ENCODE data around the gene GLP1R. TPM values are rescaled to one million over a fixed set of nuclear protein-coding genes. Genes with fewer than 3 reads are reported as not detected.

Gene GLP1R
- total RNA-seq, 3 donors from 2014 or later (not counting 1 experiment from before 2014, with no cell fraction given), result 2.2 to 6.5 (median 3.0) TPM

DNA sequence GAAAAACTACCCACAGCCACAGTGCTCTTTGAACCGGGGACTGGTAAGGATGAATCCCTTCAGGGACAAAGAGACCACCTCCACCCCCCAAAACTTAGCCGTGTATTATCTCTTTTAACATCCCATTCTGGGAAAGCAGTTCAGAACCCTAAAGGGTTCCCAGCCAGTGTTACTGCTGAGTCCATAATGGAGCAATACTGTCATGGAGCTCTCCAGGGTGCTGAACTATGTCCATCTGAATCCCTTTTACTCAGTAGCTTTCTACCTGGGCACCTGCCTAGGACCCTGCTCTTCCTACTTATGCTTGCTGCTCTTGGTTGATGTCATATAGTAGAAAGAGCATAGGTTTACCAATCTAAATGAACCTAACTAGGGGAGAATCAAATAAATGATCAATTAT is 88.7 kb downstream of the GLP1R start:
- H3K36me3 ChIP-seq (ENCODE audit: control insufficient read depth, insufficient read depth, low read length), result no peaks in the 10 kb centered on the region
- intact Hi-C loops (cut with micrococcal nuclease), result no loop called here
- peaks cover 0 to 2% of the 10 kb centered on the region in 2 donors for H3K9me3 Mint-ChIP-seq
- DNase-seq (peak in 1 of 2 donors; percentile 63), ATAC-seq (peak in 1 of 3 donors; percentile 44)
- H3K4me3 Mint-ChIP-seq, result no peak overlapping the region
- 18% methylated on average over 2 of the region's 2 CpGs for WGBS (ENCODE audit: insufficient coverage)
- no peaks in the 10 kb centered on the region for H3K36me3 Mint-ChIP-seq
- TF ChIP-seq, protein P1, sequence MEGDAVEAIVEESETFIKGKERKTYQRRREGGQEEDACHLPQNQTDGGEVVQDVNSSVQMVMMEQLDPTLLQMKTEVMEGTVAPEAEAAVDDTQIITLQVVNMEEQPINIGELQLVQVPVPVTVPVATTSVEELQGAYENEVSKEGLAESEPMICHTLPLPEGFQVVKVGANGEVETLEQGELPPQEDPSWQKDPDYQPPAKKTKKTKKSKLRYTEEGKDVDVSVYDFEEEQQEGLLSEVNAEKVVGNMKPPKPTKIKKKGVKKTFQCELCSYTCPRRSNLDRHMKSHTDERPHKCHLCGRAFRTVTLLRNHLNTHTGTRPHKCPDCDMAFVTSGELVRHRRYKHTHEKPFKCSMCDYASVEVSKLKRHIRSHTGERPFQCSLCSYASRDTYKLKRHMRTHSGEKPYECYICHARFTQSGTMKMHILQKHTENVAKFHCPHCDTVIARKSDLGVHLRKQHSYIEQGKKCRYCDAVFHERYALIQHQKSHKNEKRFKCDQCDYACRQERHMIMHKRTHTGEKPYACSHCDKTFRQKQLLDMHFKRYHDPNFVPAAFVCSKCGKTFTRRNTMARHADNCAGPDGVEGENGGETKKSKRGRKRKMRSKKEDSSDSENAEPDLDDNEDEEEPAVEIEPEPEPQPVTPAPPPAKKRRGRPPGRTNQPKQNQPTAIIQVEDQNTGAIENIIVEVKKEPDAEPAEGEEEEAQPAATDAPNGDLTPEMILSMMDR (IDR thresholded peaks at IDR 0.05), result no peak
- H3K27ac Mint-ChIP-seq, result no peak overlapping the region
- no peaks in the 10 kb centered on the region for H3K4me1 Mint-ChIP-seq
- no peak overlapping the region for H3K27ac ChIP-seq (ENCODE audit: low read length)
- H3K27me3 Mint-ChIP-seq (ENCODE audit: low read depth in 2 of 2), result peaks cover 16 to 34% of the 10 kb centered on the region in 2 donors
- no peaks in the 10 kb centered on the region for H3K4me1 ChIP-seq (ENCODE audit: control insufficient read depth, insufficient read depth, low read length)
- no peaks in the 10 kb centered on the region for H3K27me3 ChIP-seq (ENCODE audit: control insufficient read depth, insufficient read depth, low read length)
- peaks cover 10% of the 10 kb centered on the region for H3K9me3 ChIP-seq (ENCODE audit: control insufficient read depth, insufficient read depth, low read length)
- no peak overlapping the region for H3K4me3 ChIP-seq (ENCODE audit: low read length)

Other genes starting within 250 kb of the GLP1R start
- 10 to 100 TPM; 11.3 to 13.1 (median 11.5) TPM for gene SAYSD1, start 66.4 kb downstream of the GLP1R start, total RNA-seq
- under 1 TPM in 2 of 3 donors, not detected in 1; 0.16 to 0.50 TPM for gene KCNK5, start 180.7 kb downstream of the GLP1R start, total RNA-seq